Nephron (organoid): Measurements from ENCODE around the gene SRMS.

ENCODE experiments used
- H3K27ac Mint-ChIP-seq, 3 experiments: 2 replicates each; pipeline ENCODE4 v1.8.0; 2020; ENCODE audit warnings: mixed read lengths in 3 of 3, mild to moderate bottlenecking in 2 of 3, moderate library complexity in 1 of 3
- H3K27me3 Mint-ChIP-seq: 2 replicates; pipeline ENCODE4 v1.8.0; 2021; ENCODE audit warnings: low read depth, mild to moderate bottlenecking, moderate library complexity, mixed read lengths
- H3K36me3 Mint-ChIP-seq: 2 replicates; pipeline ENCODE4 v1.8.0; 2020; ENCODE audit warnings: low read depth, mixed read lengths
- H3K4me1 Mint-ChIP-seq: 2 replicates; pipeline ENCODE4 v1.8.0; 2020; ENCODE audit warnings: mixed read lengths
- H3K4me3 Mint-ChIP-seq, 3 experiments: 2 replicates each; pipeline ENCODE4 v1.8.0; 2020; ENCODE audit warnings: mild to moderate bottlenecking in 3 of 3, mixed read lengths in 3 of 3, moderate library complexity in 2 of 3
- H3K9me3 Mint-ChIP-seq: 2 replicates; pipeline ENCODE4 v1.8.0; 2020; ENCODE audit warnings: mixed read lengths
- CTCF ChIP-seq, 3 experiments: fragments of 200-600 bp; sonication (generic); IDR thresholded peaks; one replicate each; pipeline ENCODE4 v1.5.0; 2021; ENCODE audit warnings: antibody characterized with exemption in 3 of 3; ENCODE audit not compliant: unreplicated experiment in 3 of 3

SRMS gene

GRCh38 chr20:63505281-63505680, 42.3 kb downstream of the SRMS start:
- no peak overlapping the region for H3K4me3 Mint-ChIP-seq
- TF ChIP-seq CTCF (IDR thresholded peaks at IDR 0.05; ENCODE audit: unreplicated experiment in 3 of 3) = no peak

GRCh38 chr20:63504642-63505041, 42.9 kb downstream of the SRMS start:
- no peak overlapping the region for H3K27ac Mint-ChIP-seq
- no peaks in the 10 kb centered on the region for H3K4me1 Mint-ChIP-seq
- H3K4me3 Mint-ChIP-seq = no peak overlapping the region
- peaks cover 26% of the 10 kb centered on the region for H3K9me3 Mint-ChIP-seq
- no peak for TF ChIP-seq CTCF (IDR thresholded peaks at IDR 0.05; ENCODE audit: unreplicated experiment in 3 of 3)
- no peaks in the 10 kb centered on the region for H3K36me3 Mint-ChIP-seq
- H3K27me3 Mint-ChIP-seq = peaks cover 33% of the 10 kb centered on the region

More at GRCh38 chr20:63505281-63505680, 42.3 kb downstream of the SRMS start:
- H3K36me3 Mint-ChIP-seq = no peaks in the 10 kb centered on the region
- no peaks in the 10 kb centered on the region for H3K4me1 Mint-ChIP-seq
- no peak overlapping the region for H3K27ac Mint-ChIP-seq
- H3K27me3 Mint-ChIP-seq = peaks cover 29% of the 10 kb centered on the region
- peaks cover 29% of the 10 kb centered on the region for H3K9me3 Mint-ChIP-seq

GRCh38 chr20:63503524-63503923, 44.0 kb downstream of the SRMS start:
- Mint-ChIP-seq H3K4me1 (no peaks in the 10 kb centered on the region), H3K4me3 (no peak overlapping the region), H3K9me3 (peaks cover 20% of the 10 kb centered on the region), H3K27me3 (peaks cover 34% of the 10 kb centered on the region), H3K36me3 (no peaks in the 10 kb centered on the region), H3K27ac (no peak overlapping the region)
- TF ChIP-seq CTCF (IDR thresholded peaks at IDR 0.05; ENCODE audit: unreplicated experiment in 3 of 3) = no peak

GRCh38 chr20:63502671-63503172, 44.8 kb downstream of the SRMS start:
- H3K4me3 Mint-ChIP-seq = no peak overlapping the region

GRCh38 chr20:63501818-63502670, 45.5 kb downstream of the SRMS start:
- Mint-ChIP-seq H3K9me3 (peaks cover 13% of the 10 kb centered on the region), H3K4me3 (no peak overlapping the region), H3K36me3 (no peaks in the 10 kb centered on the region), H3K27me3 (peaks cover 43% of the 10 kb centered on the region), H3K27ac (no peak overlapping the region), H3K4me1 (no peaks in the 10 kb centered on the region)
- TF ChIP-seq CTCF (IDR thresholded peaks at IDR 0.05; ENCODE audit: unreplicated experiment in 3 of 3) = no peak

More at GRCh38 chr20:63502671-63503172, 44.8 kb downstream of the SRMS start:
- no peak overlapping the region for H3K27ac Mint-ChIP-seq
- TF ChIP-seq CTCF (IDR thresholded peaks at IDR 0.05; ENCODE audit: unreplicated experiment in 3 of 3) = no peak
- H3K36me3 Mint-ChIP-seq = no peaks in the 10 kb centered on the region
- H3K9me3 Mint-ChIP-seq = peaks cover 14% of the 10 kb centered on the region
- peaks cover 36% of the 10 kb centered on the region for H3K27me3 Mint-ChIP-seq
- H3K4me1 Mint-ChIP-seq = no peaks in the 10 kb centered on the region
